Measurements from ENCODE around the gene FGF7. TPM values are rescaled to one million over a fixed set of nuclear protein-coding genes. Genes with fewer than 3 reads are reported as not detected.

Gene FGF7
- total RNA-seq, 1 donor from 2014 or later = 0.43 TPM

DNA sequence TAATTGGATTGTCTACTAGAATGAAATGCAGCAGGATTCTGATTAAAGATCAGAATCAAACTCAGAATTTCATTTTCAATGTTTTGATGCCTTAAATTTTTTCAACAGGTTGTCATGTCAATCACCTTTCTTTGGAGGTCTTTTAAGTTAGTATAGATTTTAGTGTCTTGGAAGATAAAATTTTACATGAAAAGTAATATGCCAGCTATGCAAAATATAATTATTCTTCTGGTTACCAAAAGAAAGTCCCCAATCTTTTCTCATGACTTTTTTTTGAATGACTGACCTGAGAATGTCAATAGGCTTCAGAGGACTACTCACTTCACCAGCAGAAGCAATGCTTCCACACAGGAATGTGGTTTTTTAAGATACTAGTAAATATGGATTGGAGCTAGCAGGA, 4.3 kb downstream of the FGF7 start:
- Histone ChIP-seq H2AFZ (ENCODE audit: low read depth, low read length) (no peak overlapping the region), H3K4me1 (ENCODE audit: insufficient read depth, low read length) (no peaks in the 10 kb centered on the region), H3K27me3 (ENCODE audit: insufficient read depth, low read length) (no peaks in the 10 kb centered on the region), H3K4me2 (ENCODE audit: low read length) (no peak overlapping the region), H3K9me3 (ENCODE audit: insufficient read depth, low read depth, low read length) (no peaks in the 10 kb centered on the region), H3K79me2 (ENCODE audit: insufficient read depth, low read length) (no peaks in the 10 kb centered on the region), H3K4me3 (ENCODE audit: insufficient read depth, low read depth, low read length) (no peak overlapping the region), H4K20me1 (ENCODE audit: insufficient read depth, low read length) (no peaks in the 10 kb centered on the region), H3K36me3 (ENCODE audit: insufficient read depth, low read length) (no peaks in the 10 kb centered on the region), H3K27ac (ENCODE audit: low read depth, low read length) (no peak overlapping the region), H3K9ac (ENCODE audit: low read length) (no peak overlapping the region)
- no peaks in the 10 kb centered on the region for H3K9me3 Mint-ChIP-seq (ENCODE audit: unreplicated experiment)
- FAIRE-seq = no peak
- no peak for TF ChIP-seq EZH2 (IDR thresholded peaks at IDR 0.05; ENCODE audit: insufficient read depth, low read length)
- TF ChIP-seq, protein P1, sequence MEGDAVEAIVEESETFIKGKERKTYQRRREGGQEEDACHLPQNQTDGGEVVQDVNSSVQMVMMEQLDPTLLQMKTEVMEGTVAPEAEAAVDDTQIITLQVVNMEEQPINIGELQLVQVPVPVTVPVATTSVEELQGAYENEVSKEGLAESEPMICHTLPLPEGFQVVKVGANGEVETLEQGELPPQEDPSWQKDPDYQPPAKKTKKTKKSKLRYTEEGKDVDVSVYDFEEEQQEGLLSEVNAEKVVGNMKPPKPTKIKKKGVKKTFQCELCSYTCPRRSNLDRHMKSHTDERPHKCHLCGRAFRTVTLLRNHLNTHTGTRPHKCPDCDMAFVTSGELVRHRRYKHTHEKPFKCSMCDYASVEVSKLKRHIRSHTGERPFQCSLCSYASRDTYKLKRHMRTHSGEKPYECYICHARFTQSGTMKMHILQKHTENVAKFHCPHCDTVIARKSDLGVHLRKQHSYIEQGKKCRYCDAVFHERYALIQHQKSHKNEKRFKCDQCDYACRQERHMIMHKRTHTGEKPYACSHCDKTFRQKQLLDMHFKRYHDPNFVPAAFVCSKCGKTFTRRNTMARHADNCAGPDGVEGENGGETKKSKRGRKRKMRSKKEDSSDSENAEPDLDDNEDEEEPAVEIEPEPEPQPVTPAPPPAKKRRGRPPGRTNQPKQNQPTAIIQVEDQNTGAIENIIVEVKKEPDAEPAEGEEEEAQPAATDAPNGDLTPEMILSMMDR (IDR thresholded peaks at IDR 0.05; ENCODE audit: insufficient read depth, low read depth, low read length) = no peak
- H3K27ac Mint-ChIP-seq (ENCODE audit: unreplicated experiment) = no peak overlapping the region
- DNase-seq (ENCODE audit: low read depth) = no peak
- peaks cover 4% of the 10 kb centered on the region for H3K4me1 Mint-ChIP-seq (ENCODE audit: low read depth, unreplicated experiment)
- H3K27me3 Mint-ChIP-seq (ENCODE audit: low read depth, unreplicated experiment) = no peaks in the 10 kb centered on the region
- no peaks in the 10 kb centered on the region for H3K36me3 Mint-ChIP-seq (ENCODE audit: low read depth, unreplicated experiment)
- H3K4me3 Mint-ChIP-seq (ENCODE audit: unreplicated experiment) = no peak overlapping the region

DNA sequence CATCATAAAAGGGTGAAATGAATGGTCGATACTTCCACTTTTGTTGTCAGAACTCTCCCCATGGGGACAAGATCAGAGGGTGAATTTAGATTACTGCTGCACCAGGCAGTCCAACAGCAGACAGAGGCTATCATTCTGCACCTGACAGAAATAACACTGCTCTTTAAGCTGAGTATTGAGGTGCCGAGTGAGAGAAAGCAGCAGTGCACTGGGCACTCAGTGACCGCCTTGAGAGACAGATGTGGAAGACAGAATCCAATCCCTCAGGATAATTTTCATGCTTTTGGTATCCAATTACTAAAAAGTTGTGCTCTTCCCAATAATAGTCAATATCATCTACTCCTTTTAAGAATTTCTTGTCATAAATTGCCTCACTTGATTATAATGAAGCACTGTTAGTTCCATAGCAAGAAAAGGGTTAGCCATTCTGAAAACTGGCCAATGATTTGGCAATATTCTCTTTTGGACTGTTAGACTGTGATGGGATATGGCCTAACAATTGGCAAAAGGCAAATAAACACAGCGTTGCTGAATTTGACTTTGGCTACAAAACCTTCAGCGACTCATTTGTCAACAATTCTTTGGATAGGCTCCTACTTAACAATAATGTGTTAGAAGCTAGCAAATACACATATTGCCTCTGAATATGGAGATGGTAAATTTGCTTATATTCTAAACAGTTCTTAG, 5.5 kb downstream of the FGF7 start:
- TF ChIP-seq, protein P1 (IDR thresholded peaks at IDR 0.05; ENCODE audit: insufficient read depth, low read depth, low read length) = no peak
- no peak for TF ChIP-seq EZH2 (IDR thresholded peaks at IDR 0.05; ENCODE audit: insufficient read depth, low read length)
- Histone ChIP-seq H3K4me2 (ENCODE audit: low read length) (no peak overlapping the region), H3K36me3 (ENCODE audit: insufficient read depth, low read length) (no peaks in the 10 kb centered on the region), H3K27ac (ENCODE audit: low read depth, low read length) (no peak overlapping the region), H2AFZ (ENCODE audit: low read depth, low read length) (no peak overlapping the region), H4K20me1 (ENCODE audit: insufficient read depth, low read length) (no peaks in the 10 kb centered on the region), H3K4me1 (ENCODE audit: insufficient read depth, low read length) (no peaks in the 10 kb centered on the region), H3K9ac (ENCODE audit: low read length) (no peak overlapping the region), H3K27me3 (ENCODE audit: insufficient read depth, low read length) (no peaks in the 10 kb centered on the region), H3K4me3 (ENCODE audit: insufficient read depth, low read depth, low read length) (no peak overlapping the region), H3K79me2 (ENCODE audit: insufficient read depth, low read length) (no peaks in the 10 kb centered on the region), H3K9me3 (ENCODE audit: insufficient read depth, low read depth, low read length) (no peaks in the 10 kb centered on the region)
- H3K4me1 Mint-ChIP-seq (ENCODE audit: low read depth, unreplicated experiment) = peaks cover 4% of the 10 kb centered on the region
- no peaks in the 10 kb centered on the region for H3K9me3 Mint-ChIP-seq (ENCODE audit: unreplicated experiment)
- H3K4me3 Mint-ChIP-seq (ENCODE audit: unreplicated experiment) = no peak overlapping the region
- DNase-seq (ENCODE audit: low read depth) (peak; percentile 27), FAIRE-seq (no peak)
- no peak overlapping the region for H3K27ac Mint-ChIP-seq (ENCODE audit: unreplicated experiment)
- no peaks in the 10 kb centered on the region for H3K36me3 Mint-ChIP-seq (ENCODE audit: low read depth, unreplicated experiment)
- H3K27me3 Mint-ChIP-seq (ENCODE audit: low read depth, unreplicated experiment) = no peaks in the 10 kb centered on the region

DNA sequence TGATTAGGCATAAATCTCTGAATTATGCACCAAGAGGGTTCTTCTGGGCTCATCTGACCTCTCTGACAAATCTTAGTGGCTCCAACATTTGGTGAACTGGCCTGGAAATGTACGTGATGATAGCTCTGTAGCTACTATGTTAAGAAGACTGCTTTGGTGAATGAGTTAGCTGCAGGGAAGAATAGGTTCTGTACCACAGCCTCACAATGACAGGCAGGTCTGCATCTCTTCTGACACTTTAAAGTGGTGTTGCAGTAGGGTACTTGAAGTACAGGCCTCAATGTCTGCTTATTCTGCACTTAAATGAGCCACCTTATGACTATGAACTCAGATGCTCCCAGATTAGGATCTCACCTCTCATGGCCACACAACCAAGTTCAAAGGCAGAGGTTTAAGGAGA, 7.0 kb downstream of the FGF7 start:
- no peaks in the 10 kb centered on the region for H3K4me1 ChIP-seq (ENCODE audit: insufficient read depth, low read length)
- no peaks in the 10 kb centered on the region for H4K20me1 ChIP-seq (ENCODE audit: insufficient read depth, low read length)
- H3K27ac Mint-ChIP-seq (ENCODE audit: unreplicated experiment) = no peak overlapping the region
- no peak overlapping the region for H3K9ac ChIP-seq (ENCODE audit: low read length)
- no peaks in the 10 kb centered on the region for H3K27me3 Mint-ChIP-seq (ENCODE audit: low read depth, unreplicated experiment)
- no peak for DNase-seq (ENCODE audit: low read depth)
- no peak overlapping the region for H3K27ac ChIP-seq (ENCODE audit: low read depth, low read length)
- peak; percentile 9 for FAIRE-seq
- no peak overlapping the region for H3K4me3 ChIP-seq (ENCODE audit: insufficient read depth, low read depth, low read length)
- H2AFZ ChIP-seq (ENCODE audit: low read depth, low read length) = no peak overlapping the region
- H3K4me3 Mint-ChIP-seq (ENCODE audit: unreplicated experiment) = no peak overlapping the region
- no peaks in the 10 kb centered on the region for H3K9me3 Mint-ChIP-seq (ENCODE audit: unreplicated experiment)
- no peaks in the 10 kb centered on the region for H3K27me3 ChIP-seq (ENCODE audit: insufficient read depth, low read length)
- no peak overlapping the region for H3K4me2 ChIP-seq (ENCODE audit: low read length)
- H3K36me3 Mint-ChIP-seq (ENCODE audit: low read depth, unreplicated experiment) = no peaks in the 10 kb centered on the region
- no peaks in the 10 kb centered on the region for H3K9me3 ChIP-seq (ENCODE audit: insufficient read depth, low read depth, low read length)
- H3K79me2 ChIP-seq (ENCODE audit: insufficient read depth, low read length) = no peaks in the 10 kb centered on the region
- no peaks in the 10 kb centered on the region for H3K36me3 ChIP-seq (ENCODE audit: insufficient read depth, low read length)
- TF ChIP-seq, protein P1 (IDR thresholded peaks at IDR 0.05; ENCODE audit: insufficient read depth, low read depth, low read length) = no peak
- TF ChIP-seq EZH2 (IDR thresholded peaks at IDR 0.05; ENCODE audit: insufficient read depth, low read length) = no peak
- peaks cover 4% of the 10 kb centered on the region for H3K4me1 Mint-ChIP-seq (ENCODE audit: low read depth, unreplicated experiment)

All from astrocyte (in vitro differentiated cells and primary cell).